ENCODE data around the gene TREX2. TPM values are rescaled to one million over a fixed set of nuclear protein-coding genes. Genes with fewer than 3 reads are reported as not detected.

TREX2 gene
- total and polyA plus RNA-seq, 2 experiments from 2014 or later, result 0.81 to 1.7 TPM

- TF ChIP-seq ZNF114 (CRISPR knock-in tag; IDR thresholded peaks at IDR 0.05) (no peak), ZNF331 (CRISPR knock-in tag; IDR thresholded peaks at IDR 0.05; ENCODE audit: low read depth) (no peak), CREB1 (CRISPR knock-in tag; IDR thresholded peaks at IDR 0.05; ENCODE audit: low read depth) (no peak), NANOG (IDR thresholded peaks at IDR 0.05; ENCODE audit: borderline replicate concordance) (no peak), JUNB (IDR thresholded peaks at IDR 0.05; ENCODE audit: unreplicated experiment) (no peak)
- no peak overlapping the region for H2AFZ ChIP-seq
- H3K9me3 Mint-ChIP-seq, result no peaks in the 10 kb centered on the region
- no peak overlapping the region for H3K4me3 ChIP-seq
- H3K79me2 ChIP-seq (replicated peaks; ENCODE audit: insufficient read depth), result no peaks in the 10 kb centered on the region
- no peaks in the 10 kb centered on the region for H3K36me3 ChIP-seq (ENCODE audit: insufficient read depth)
- H4K20me1 ChIP-seq (replicated peaks; ENCODE audit: insufficient read depth), result no peaks in the 10 kb centered on the region
- no peaks in the 10 kb centered on the region for H3K27me3 ChIP-seq (ENCODE audit: insufficient read depth)
- H3K4me1 ChIP-seq (ENCODE audit: insufficient read depth), result no peaks in the 10 kb centered on the region
- H3K36me3 Mint-ChIP-seq (ENCODE audit: low read depth), result no peaks in the 10 kb centered on the region
- H3K4me3 Mint-ChIP-seq, result no peak overlapping the region
- DNase-seq (ENCODE audit: low spot score) (no peak), ATAC-seq (no peak)
- no peak overlapping the region for H3K4me2 ChIP-seq
- H3K27ac ChIP-seq (ENCODE audit: low read depth), result no peak overlapping the region
- H3K4me1 Mint-ChIP-seq, result peaks cover 5% of the 10 kb centered on the region
- no peaks in the 10 kb centered on the region for H3F3A ChIP-seq (replicated peaks; ENCODE audit: low read depth)
- peaks cover 4% of the 10 kb centered on the region for H3K27me3 Mint-ChIP-seq (ENCODE audit: insufficient read depth, low read depth, poor library complexity)
- no peaks in the 10 kb centered on the region for H3K9me2 ChIP-seq (ENCODE audit: insufficient read depth)
- H3K27ac Mint-ChIP-seq, result no peak overlapping the region
Measured at GRCh38 chrX:153491918-153492317, 46.1 kb upstream of the TREX2 start.

GRCh38 chrX:153491351-153491914, 45.6 kb upstream of the TREX2 start:
- Histone ChIP-seq H3K27me3 (ENCODE audit: insufficient read depth) (no peaks in the 10 kb centered on the region), H3K79me2 (replicated peaks; ENCODE audit: insufficient read depth) (no peaks in the 10 kb centered on the region), H3K4me3 (no peak overlapping the region), H3K9me2 (ENCODE audit: insufficient read depth) (no peaks in the 10 kb centered on the region), H4K20me1 (replicated peaks; ENCODE audit: insufficient read depth) (no peaks in the 10 kb centered on the region), H3F3A (replicated peaks; ENCODE audit: low read depth) (no peaks in the 10 kb centered on the region), H3K27ac (ENCODE audit: low read depth) (no peak overlapping the region), H2AFZ (no peak overlapping the region), H3K4me1 (ENCODE audit: insufficient read depth) (no peaks in the 10 kb centered on the region), H3K4me2 (no peak overlapping the region), H3K36me3 (ENCODE audit: insufficient read depth) (no peaks in the 10 kb centered on the region)
- DNase-seq (ENCODE audit: low spot score), result no peak
- Mint-ChIP-seq H3K27ac (no peak overlapping the region), H3K4me1 (peaks cover 5% of the 10 kb centered on the region), H3K9me3 (no peaks in the 10 kb centered on the region), H3K36me3 (ENCODE audit: low read depth) (no peaks in the 10 kb centered on the region), H3K4me3 (no peak overlapping the region), H3K27me3 (ENCODE audit: insufficient read depth, low read depth, poor library complexity) (peaks cover 4% of the 10 kb centered on the region)
- ATAC-seq, result no peak
- TF ChIP-seq JUNB (IDR thresholded peaks at IDR 0.05; ENCODE audit: unreplicated experiment), result no peak
- no peak for TF ChIP-seq EZH2phosphoT487 (IDR thresholded peaks at IDR 0.05; ENCODE audit: unreplicated experiment)
- TF ChIP-seq REST (IDR thresholded peaks at IDR 0.05; ENCODE audit: unreplicated experiment), result no peak
- TF ChIP-seq CREB1 (CRISPR knock-in tag; IDR thresholded peaks at IDR 0.05; ENCODE audit: low read depth), result no peak
- no peak for TF ChIP-seq EZH2 (IDR thresholded peaks at IDR 0.05; ENCODE audit: low read depth, unreplicated experiment)
- TF ChIP-seq ZNF114 (CRISPR knock-in tag; IDR thresholded peaks at IDR 0.05), result no peak
- TF ChIP-seq ZNF462 (CRISPR knock-in tag; IDR thresholded peaks at IDR 0.05), result no peak
- no peak for TF ChIP-seq CTCF (conservative IDR thresholded peaks at IDR 0.05; ENCODE audit: low read depth in 2 of 2)

Data from GM23338 (cell line).